Heart right ventricle (tissue), 16 donors: ENCODE measurements around the gene VASN. TPM values are rescaled to one million over a fixed set of nuclear protein-coding genes. Genes with fewer than 3 reads are reported as not detected.

Source experiments
- ATAC-seq, 8 donors: fragments of 200-7000 bp; cut with Tn5 transposase; one replicate each; pipeline ENCODE4 v1.9.1; 2020; ENCODE audit warnings: mild to moderate bottlenecking in 8 of 8, moderate library complexity in 8 of 8, moderate number of reproducible peaks in 1 of 8
- DNase-seq, 2 donors: peaks; one replicate each; pipeline ENCODE4 v3.0.0-alpha.2; 2020
- H3K27ac ChIP-seq, 10 donors: fragments of 200-600 bp; sonication (generic) in 2 of 10; one replicate each; pipeline versions ENCODE4 v1.5.0 to v1.8.0; 2020 to 2022; ENCODE audit warnings: mild to moderate bottlenecking in 3 of 10
- H3K27me3 ChIP-seq, 7 donors: fragments of 200-600 bp; one replicate each; pipeline ENCODE4 v1.8.0; 2021 to 2022; ENCODE audit warnings: mild to moderate bottlenecking in 2 of 7
- H3K36me3 ChIP-seq, 9 donors: fragments of 200-600 bp; sonication (generic) in 1 of 9; one replicate each; pipeline versions ENCODE4 v1.5.0 to v1.8.0; 2020 to 2022; ENCODE audit warnings: mild to moderate bottlenecking in 2 of 9
- H3K4me1 ChIP-seq, 9 donors: fragments of 200-600 bp; sonication (generic) in 1 of 9; one replicate each; pipeline versions ENCODE4 v1.5.0 to v1.8.0; 2020 to 2022; ENCODE audit warnings: mild to moderate bottlenecking in 4 of 9
- H3K4me3 ChIP-seq, 10 donors: fragments of 200-600 bp; sonication (generic) in 2 of 10; one replicate each; pipeline versions ENCODE4 v1.5.0 to v1.8.0; 2020 to 2022; ENCODE audit warnings: mild to moderate bottlenecking in 7 of 10, moderate library complexity in 2 of 10
- H3K9me3 ChIP-seq, 11 donors: fragments of 200-600 bp in 10 of 11; sonication (generic) in 2 of 11; one replicate each; pipeline versions ENCODE4 v1.5.0 to v1.8.0; 2013 to 2022; ENCODE audit warnings: mild to moderate bottlenecking in 2 of 11, control low read depth in 1 of 11, moderate library complexity in 1 of 11
- WGBS, 2 donors: extraction: QIAGEN DNeasy Blood & Tissue Kit; methylation state at CpG; one replicate each; pipeline ENCODE4 v1.1.7; 2013; ENCODE audit warnings: inconsistent platforms in 1 of 2; 5-methylcytosine and 5-hydroxymethylcytosine counted together
- intact Hi-C, 10 donors: fragments of 100-400 bp; cut with DNase I; formaldehyde crosslinking; loops; one replicate each; pipeline versions ENCODE4 v1.11.1 to v1.14.2; 2022
- polyA plus RNA-seq, 2 donors: library from polyadenylated mRNA; stranded (reverse); fragments of 200-250 nt; gene quantifications; one replicate each; pipeline ENCODE4 v1.2.3, GENCODE V29; 2013
- total RNA-seq, 10 donors: library from RNA; stranded (reverse); fragmentation: NEBNext Ultra II Directional in 3 of 10; extraction: Animal tissue kit (Norgen Biotek cat#: 25700) in 3 of 10; gene quantifications; one replicate each; pipeline versions ENCODE4 v1.2.1 to v1.2.4, GENCODE V29; 2021 to 2023
- TF ChIP-seq, protein P1 (sequence below), 9 donors: fragments of 200-600 bp; sonication (generic) in 2 of 9; IDR thresholded peaks; one replicate each; pipeline versions ENCODE4 v1.5.0 to v1.8.0; 2021 to 2022; ENCODE audit warnings: antibody characterized with exemption in 9 of 9, mild to moderate bottlenecking in 5 of 9, moderate library complexity in 1 of 9
- donor health status: Arrhythmogenic right ventricular cardiomyopathy.
- donor health status: ischemic (EF 13 %, LVEDD 7.1; RV severe dilation, severe dysfunction).
- donor health status: healthy with polysubstance abuse.
- donor health status: DM: no; HTN: yes; CAD: no.
- donor health status: DM: no; HTN: no; CAD: no.
- donor health status: ischemic (EF 25% LVEDD 6.9; RV normal size, moderate dysfunction).
- donor health status: ischemic (EF 25% LVEDD 5.7; RV mildly dilated, moderate dysfunction).
- donor health status: healthy.
- donor health status: DM: yes; HTN: yes; CAD: no.
- donor health status: Ischemic cardiomyopathy.
- donor health status: ischemic (EF 35%, LVEDD 5.7; RV mildly dilated, moderate dysfunction).
- donor health status: nonischemic (EF 11% LVEDD 7.7; RV severe dilation, severe dysfunction).
- donor health status: DM: yes; HTN: yes; CAD: no.
- donor health status: PGD.
- donor health status: ischemic (EF 29% LVEDD 5.4; RV normal size, mild dysfunction).
- donor health status: nonischemic (EF 23%, LVEDD 6.1; RV moderate dilation, normal function).

Gene VASN
- total and polyA plus RNA-seq, 12 donors, result 3.1 to 27.9 (median 6.0) TPM

DNA sequence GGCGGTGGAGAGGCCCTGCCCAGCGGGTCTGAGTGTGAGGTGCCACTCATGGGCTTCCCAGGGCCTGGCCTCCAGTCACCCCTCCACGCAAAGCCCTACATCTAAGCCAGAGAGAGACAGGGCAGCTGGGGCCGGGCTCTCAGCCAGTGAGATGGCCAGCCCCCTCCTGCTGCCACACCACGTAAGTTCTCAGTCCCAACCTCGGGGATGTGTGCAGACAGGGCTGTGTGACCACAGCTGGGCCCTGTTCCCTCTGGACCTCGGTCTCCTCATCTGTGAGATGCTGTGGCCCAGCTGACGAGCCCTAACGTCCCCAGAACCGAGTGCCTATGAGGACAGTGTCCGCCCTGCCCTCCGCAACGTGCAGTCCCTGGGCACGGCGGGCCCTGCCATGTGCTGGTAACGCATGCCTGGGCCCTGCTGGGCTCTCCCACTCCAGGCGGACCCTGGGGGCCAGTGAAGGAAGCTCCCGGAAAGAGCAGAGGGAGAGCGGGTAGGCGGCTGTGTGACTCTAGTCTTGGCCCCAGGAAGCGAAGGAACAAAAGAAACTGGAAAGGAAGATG is 11.2 kb downstream of the VASN start:
- TF ChIP-seq, protein P1, sequence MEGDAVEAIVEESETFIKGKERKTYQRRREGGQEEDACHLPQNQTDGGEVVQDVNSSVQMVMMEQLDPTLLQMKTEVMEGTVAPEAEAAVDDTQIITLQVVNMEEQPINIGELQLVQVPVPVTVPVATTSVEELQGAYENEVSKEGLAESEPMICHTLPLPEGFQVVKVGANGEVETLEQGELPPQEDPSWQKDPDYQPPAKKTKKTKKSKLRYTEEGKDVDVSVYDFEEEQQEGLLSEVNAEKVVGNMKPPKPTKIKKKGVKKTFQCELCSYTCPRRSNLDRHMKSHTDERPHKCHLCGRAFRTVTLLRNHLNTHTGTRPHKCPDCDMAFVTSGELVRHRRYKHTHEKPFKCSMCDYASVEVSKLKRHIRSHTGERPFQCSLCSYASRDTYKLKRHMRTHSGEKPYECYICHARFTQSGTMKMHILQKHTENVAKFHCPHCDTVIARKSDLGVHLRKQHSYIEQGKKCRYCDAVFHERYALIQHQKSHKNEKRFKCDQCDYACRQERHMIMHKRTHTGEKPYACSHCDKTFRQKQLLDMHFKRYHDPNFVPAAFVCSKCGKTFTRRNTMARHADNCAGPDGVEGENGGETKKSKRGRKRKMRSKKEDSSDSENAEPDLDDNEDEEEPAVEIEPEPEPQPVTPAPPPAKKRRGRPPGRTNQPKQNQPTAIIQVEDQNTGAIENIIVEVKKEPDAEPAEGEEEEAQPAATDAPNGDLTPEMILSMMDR (IDR thresholded peaks at IDR 0.05), result no peak
- peak overlapping the region in 4 of 10 donors; percentile 6 to 62 (median 38) for H3K27ac ChIP-seq
- H3K4me1 ChIP-seq, result peaks cover 5 to 69% (median 23%) of the 10 kb centered on the region in 9 donors
- no peaks in the 10 kb centered on the region for H3K27me3 ChIP-seq
- H3K4me3 ChIP-seq, result no peak overlapping the region
- H3K9me3 ChIP-seq, result no peaks in the 10 kb centered on the region
- ATAC-seq (no peak), DNase-seq (no peak)
- H3K36me3 ChIP-seq, result peaks cover 0 to 89% (median 13%) of the 10 kb centered on the region in 9 donors
- intact Hi-C loops, result no loop called here
- WGBS, 2 donors, result 78 to 83% methylated on average over 21 of the region's 21 CpGs

DNA sequence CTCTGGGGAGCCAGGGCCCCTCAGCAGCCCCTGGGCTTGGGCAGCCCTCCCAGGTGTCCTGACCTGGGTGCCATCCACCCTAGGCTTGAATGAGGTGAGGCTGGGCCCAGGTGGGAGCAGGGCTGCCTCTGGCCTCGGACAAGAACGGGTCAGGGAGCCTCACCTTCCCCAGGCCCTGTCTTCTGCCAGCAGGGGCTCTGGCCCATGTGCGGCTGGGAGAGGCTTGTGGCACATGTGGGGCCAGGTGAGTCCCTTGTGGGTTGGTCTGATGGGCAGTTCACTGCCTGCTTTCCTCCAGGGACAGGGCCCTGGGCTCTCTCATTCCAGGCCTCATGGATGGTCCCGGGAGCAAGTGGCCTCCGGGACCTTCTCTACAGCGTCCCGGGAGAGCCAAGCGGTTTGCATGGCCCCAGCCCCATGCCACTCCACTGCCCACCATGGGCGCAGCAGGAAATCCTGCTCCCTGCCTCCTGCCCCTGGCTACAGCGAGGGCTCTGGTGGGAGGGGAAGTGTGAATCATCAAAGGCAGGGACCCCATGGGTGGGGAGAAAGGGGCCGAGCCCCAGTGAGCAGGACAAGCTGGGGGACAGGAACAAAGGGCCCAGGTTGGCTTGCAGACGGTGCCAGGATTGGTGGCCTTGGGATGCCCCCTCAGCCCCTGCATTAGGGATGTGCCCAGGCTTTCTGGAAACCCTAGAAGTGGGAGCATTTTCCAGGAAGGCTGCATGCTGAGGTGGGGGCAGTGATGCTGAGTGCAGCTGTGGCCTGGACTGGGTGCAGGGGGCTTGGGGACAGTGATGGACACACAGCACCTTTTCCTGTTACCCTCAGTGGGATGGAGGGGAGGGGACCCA is 12.2 kb downstream of the VASN start:
- Histone ChIP-seq H3K9me3 (no peaks in the 10 kb centered on the region), H3K27ac (peak overlapping the region in 2 of 10 donors; percentile 36 to 62), H3K4me1 (peaks cover 0 to 69% (median 19%) of the 10 kb centered on the region in 9 donors), H3K36me3 (peaks cover 0 to 93% (median 16%) of the 10 kb centered on the region in 9 donors), H3K27me3 (no peaks in the 10 kb centered on the region), H3K4me3 (no peak overlapping the region)
- WGBS, 2 donors, result 88 to 90% methylated on average over 12 of the region's 12 CpGs
- DNase-seq, result no peak
- intact Hi-C loops, result no loop called here
- TF ChIP-seq, protein P1 (IDR thresholded peaks at IDR 0.05), result no peak
- ATAC-seq, result no peak

DNA sequence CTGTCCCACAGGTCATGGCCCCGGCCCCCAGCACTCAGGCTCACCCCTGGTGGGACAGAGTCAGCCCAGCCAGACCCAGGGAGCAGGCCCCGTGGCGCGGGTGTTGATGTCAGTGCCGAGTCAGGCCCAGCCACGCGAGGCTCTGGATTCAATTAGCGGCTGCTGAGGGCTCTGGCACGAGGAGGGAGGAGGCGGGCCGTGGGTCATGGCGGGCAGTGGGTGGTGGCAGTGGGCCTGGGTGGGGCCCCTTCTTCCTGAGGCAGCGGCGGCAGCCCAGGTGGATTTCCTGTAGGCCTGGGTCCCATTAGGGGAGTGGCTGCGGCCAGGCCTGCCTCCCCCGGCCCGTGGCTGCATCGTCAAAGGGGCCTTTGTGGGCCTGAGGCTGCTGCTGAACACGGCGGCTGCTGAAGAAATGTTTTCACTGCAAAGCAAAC is 12.9 kb downstream of the VASN start:
- Histone ChIP-seq H3K27ac (peak overlapping the region in 4 of 10 donors; percentile 15 to 30 (median 26)), H3K36me3 (peaks cover 0 to 94% (median 16%) of the 10 kb centered on the region in 9 donors), H3K9me3 (no peaks in the 10 kb centered on the region), H3K27me3 (no peaks in the 10 kb centered on the region), H3K4me3 (no peak overlapping the region), H3K4me1 (peaks cover 0 to 72% (median 25%) of the 10 kb centered on the region in 9 donors)
- WGBS, 2 donors, result 68 to 70% methylated on average over 20 of the region's 20 CpGs
- TF ChIP-seq, protein P1 (IDR thresholded peaks at IDR 0.05), result no peak
- no peak for DNase-seq
- intact Hi-C loops, result no loop called here
- no peak for ATAC-seq

DNA sequence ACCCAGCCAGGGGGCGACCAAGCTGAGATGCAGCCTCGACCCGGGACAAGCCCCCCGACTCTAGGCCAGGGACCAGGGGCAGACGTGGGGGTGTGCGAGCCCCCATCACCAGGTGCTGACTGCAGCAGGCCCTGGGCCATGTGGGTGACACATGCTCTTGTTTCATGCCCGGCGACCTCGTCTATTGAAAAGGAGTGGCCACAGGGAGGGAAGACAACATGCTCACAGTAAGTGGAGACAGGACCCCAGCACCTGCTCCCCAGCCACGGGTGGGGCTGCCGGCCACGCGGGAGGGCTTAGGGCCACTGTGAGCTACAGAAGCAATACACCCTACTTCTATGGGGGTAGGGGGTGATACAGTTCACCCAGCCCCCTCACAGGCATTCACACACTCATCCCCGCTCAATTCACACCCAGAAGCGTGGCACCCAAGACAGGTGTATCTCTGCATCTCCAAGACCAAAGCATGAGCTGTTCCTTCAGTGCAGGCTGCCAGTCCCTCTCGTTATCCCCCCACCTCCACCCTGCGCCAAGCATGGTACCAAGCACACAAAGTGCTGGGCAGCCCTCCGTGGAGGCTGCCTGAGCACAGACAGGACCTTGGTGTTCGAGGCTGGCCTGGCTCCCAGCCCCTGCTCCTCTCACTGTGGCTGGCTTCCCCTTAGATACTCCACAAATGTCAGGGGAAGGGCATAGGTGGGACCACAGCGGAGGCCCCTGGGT is 13.6 kb downstream of the VASN start:
- Histone ChIP-seq H3K27ac (peak overlapping the region in 6 of 10 donors; percentile 15 to 74 (median 36)), H3K4me1 (peaks cover 0 to 75% (median 25%) of the 10 kb centered on the region in 9 donors), H3K27me3 (no peaks in the 10 kb centered on the region), H3K4me3 (no peak overlapping the region), H3K36me3 (peaks cover 0 to 100% (median 16%) of the 10 kb centered on the region in 9 donors), H3K9me3 (no peaks in the 10 kb centered on the region)
- DNase-seq (no peak), ATAC-seq (no peak)
- intact Hi-C loops, result no loop called here
- 85% methylated on average over 20 of the region's 20 CpGs for WGBS, 2 donors
- TF ChIP-seq, protein P1 (IDR thresholded peaks at IDR 0.05), result no peak
